Anterior cingulate cortex (tissue), 58 donors: ENCODE results near the gene PLAAT1.

Experiments
- DNase-seq, 58 donors: peaks; one replicate each; lab custom pipeline; 2025; lab: John Stamatoyannopoulos, UW

The PLAAT1 gene

GRCh38 chr3:193248848-193249468 lies 7.9 kb downstream of the PLAAT1 start:
- no peak for DNase-seq

- DNase-seq: no peak
Observed at GRCh38 chr3:193250492-193250891, 9.5 kb downstream of the PLAAT1 start.

- no peak for DNase-seq
Observed at GRCh38 chr3:193253986-193254660, 13.1 kb downstream of the PLAAT1 start.

- DNase-seq: no peak
Observed at GRCh38 chr3:193261970-193262369, 20.9 kb downstream of the PLAAT1 start.

- no peak for DNase-seq
Observed at GRCh38 chr3:193262707-193263106, 21.7 kb downstream of the PLAAT1 start.

GRCh38 chr3:193269343-193270028 lies 28.5 kb downstream of the PLAAT1 start:
- no peak for DNase-seq

GRCh38 chr3:193270451-193270850 lies 29.4 kb downstream of the PLAAT1 start:
- no peak for DNase-seq

- no peak for DNase-seq
Observed at GRCh38 chr3:193271101-193271840, 30.2 kb downstream of the PLAAT1 start.

GRCh38 chr3:193292386-193292785 lies 51.4 kb downstream of the PLAAT1 start:
- DNase-seq: no peak

GRCh38 chr3:193295985-193296384 lies 55.0 kb downstream of the PLAAT1 start:
- DNase-seq: no peak

- no peak for DNase-seq
Observed at GRCh38 chr3:193297421-193297820, 56.4 kb downstream of the PLAAT1 start.

GRCh38 chr3:193301433-193301832 lies 60.4 kb downstream of the PLAAT1 start:
- DNase-seq: no peak

- no peak for DNase-seq
Observed at GRCh38 chr3:193305356-193305755, 64.3 kb downstream of the PLAAT1 start.

GRCh38 chr3:193310914-193311723 lies 70.1 kb downstream of the PLAAT1 start:
- no peak for DNase-seq

GRCh38 chr3:193313061-193313958 lies 72.3 kb downstream of the PLAAT1 start:
- DNase-seq: no peak

GRCh38 chr3:193314161-193314560 lies 73.1 kb downstream of the PLAAT1 start:
- no peak for DNase-seq

- no peak for DNase-seq
Observed at GRCh38 chr3:193317682-193318300, 76.8 kb downstream of the PLAAT1 start.
